Right lobe of liver (tissue), 6 donors: ENCODE measurements around the gene DSC2. TPM values are rescaled to one million over a fixed set of nuclear protein-coding genes. Genes with fewer than 3 reads are reported as not detected.

Experiments used
- ATAC-seq, 4 donors: fragments of 200-7000 bp; cut with Tn5 transposase; one replicate each; pipeline ENCODE4 v1.9.1; 2020; ENCODE audit warnings: mild to moderate bottlenecking in 4 of 4, moderate library complexity in 4 of 4
- DNase-seq, 3 donors: peaks; one replicate each; pipeline ENCODE4 v3.0.0-alpha.2; 2020
- H3K27ac ChIP-seq, 3 donors: fragments of 200-600 bp; one replicate each; pipeline ENCODE4 v1.8.0; 2022
- H3K27me3 ChIP-seq, 2 donors: fragments of 200-600 bp; one replicate each; pipeline ENCODE4 v1.8.0; 2022
- H3K36me3 ChIP-seq, 4 donors: fragments of 200-600 bp; sonication (generic) in 1 of 4; one replicate each; pipeline versions ENCODE4 v1.5.1 to v1.8.0; 2017 to 2022; ENCODE audit warnings: control low read depth in 1 of 4
- H3K4me1 ChIP-seq, 4 donors: fragments of 200-600 bp; sonication (generic) in 1 of 4; one replicate each; pipeline versions ENCODE4 v1.5.1 to v1.8.0; 2017 to 2022; ENCODE audit warnings: control low read depth in 1 of 4
- H3K4me3 ChIP-seq, 3 donors: fragments of 200-600 bp; one replicate each; pipeline ENCODE4 v1.8.0; 2022
- H3K9me3 ChIP-seq, 4 donors: fragments of 200-600 bp; sonication (generic) in 1 of 4; one replicate each; pipeline versions ENCODE4 v1.5.1 to v1.8.0; 2017 to 2022; ENCODE audit warnings: control low read depth in 1 of 4
- POLR2A ChIP-seq: fragments of 450-650 bp; IDR thresholded peaks from one replicate; pipeline ENCODE4 v1.6.1; 2017; ENCODE audit warnings: antibody characterized with exemption, mild to moderate bottlenecking
- WGBS: methylation state at CpG from one replicate; pipeline ENCODE4 v1.1.6; 2018; ENCODE audit warnings: low coverage, low lambda C conversion rate; ENCODE audit not compliant: insufficient coverage; ENCODE audit errors: missing lambda C conversion rate; 5-methylcytosine and 5-hydroxymethylcytosine counted together
- intact Hi-C, 2 donors: fragments of 100-400 bp; cut with DNase I; formaldehyde crosslinking; loops; one replicate each; pipeline versions ENCODE4 v1.11.2 to v1.14.1; 2022
- total RNA-seq, 6 experiments: library from RNA; depleted of rRNA in 2 of 6; stranded (reverse); fragments of >200 nt in 2 of 6; fragmentation: NEBNext Ultra II Directional in 3 of 6; extraction: Animal tissue kit (Norgen Biotek cat#: 25700) in 3 of 6; gene quantifications; one replicate each; pipeline versions ENCODE4 v1.1.0 to v1.2.4, GENCODE V29; 2016 to 2023
- TF ChIP-seq, protein P1 (sequence below), 4 donors: fragments of 200-600 bp in 3 of 4; fragments of 450-650 bp in 1 of 4; IDR thresholded peaks; one replicate each; pipeline versions ENCODE4 v1.5.1 to v1.8.0; 2016 to 2022; ENCODE audit warnings: antibody characterized with exemption in 4 of 4, mild to moderate bottlenecking in 2 of 4
- donor health status: DM: no; HTN: yes; CAD: no.
- donor health status: DM: no; HTN: no; CAD: no.
- donor health status: DM: no; HTN: no; CAD: no.
- donor health status: DM: no; HTN: yes; CAD: no.
- donor health status: DM: no; HTN: yes; CAD: no.

Gene DSC2
- total RNA-seq, 6 experiments from 2014 or later: 4.4 to 9.7 (median 6.6) TPM

DNA sequence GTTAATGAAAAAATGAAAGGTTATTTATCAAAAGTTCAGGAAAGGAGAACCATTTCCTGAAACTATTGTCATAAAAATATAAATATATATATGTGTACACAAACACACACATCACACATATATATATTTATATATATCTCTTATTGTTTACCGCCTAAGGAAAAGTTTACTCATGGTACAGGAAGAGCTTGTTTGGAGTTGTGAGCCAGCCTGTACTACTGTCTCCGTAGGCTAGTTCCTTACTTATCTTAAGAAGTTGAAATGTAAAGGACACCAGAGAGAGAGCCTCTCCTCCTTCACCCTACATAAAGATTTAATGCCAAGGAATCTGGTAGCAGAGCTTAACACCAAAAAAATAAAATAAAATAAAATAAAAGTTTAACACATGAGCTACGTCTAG, 40.8 kb upstream of the DSC2 start:
- WGBS: 83% methylated on average over 3 of the region's 3 CpGs
- TF ChIP-seq, protein P1, sequence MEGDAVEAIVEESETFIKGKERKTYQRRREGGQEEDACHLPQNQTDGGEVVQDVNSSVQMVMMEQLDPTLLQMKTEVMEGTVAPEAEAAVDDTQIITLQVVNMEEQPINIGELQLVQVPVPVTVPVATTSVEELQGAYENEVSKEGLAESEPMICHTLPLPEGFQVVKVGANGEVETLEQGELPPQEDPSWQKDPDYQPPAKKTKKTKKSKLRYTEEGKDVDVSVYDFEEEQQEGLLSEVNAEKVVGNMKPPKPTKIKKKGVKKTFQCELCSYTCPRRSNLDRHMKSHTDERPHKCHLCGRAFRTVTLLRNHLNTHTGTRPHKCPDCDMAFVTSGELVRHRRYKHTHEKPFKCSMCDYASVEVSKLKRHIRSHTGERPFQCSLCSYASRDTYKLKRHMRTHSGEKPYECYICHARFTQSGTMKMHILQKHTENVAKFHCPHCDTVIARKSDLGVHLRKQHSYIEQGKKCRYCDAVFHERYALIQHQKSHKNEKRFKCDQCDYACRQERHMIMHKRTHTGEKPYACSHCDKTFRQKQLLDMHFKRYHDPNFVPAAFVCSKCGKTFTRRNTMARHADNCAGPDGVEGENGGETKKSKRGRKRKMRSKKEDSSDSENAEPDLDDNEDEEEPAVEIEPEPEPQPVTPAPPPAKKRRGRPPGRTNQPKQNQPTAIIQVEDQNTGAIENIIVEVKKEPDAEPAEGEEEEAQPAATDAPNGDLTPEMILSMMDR (IDR thresholded peaks at IDR 0.05): no peak
- no peak for TF ChIP-seq POLR2A

DNA sequence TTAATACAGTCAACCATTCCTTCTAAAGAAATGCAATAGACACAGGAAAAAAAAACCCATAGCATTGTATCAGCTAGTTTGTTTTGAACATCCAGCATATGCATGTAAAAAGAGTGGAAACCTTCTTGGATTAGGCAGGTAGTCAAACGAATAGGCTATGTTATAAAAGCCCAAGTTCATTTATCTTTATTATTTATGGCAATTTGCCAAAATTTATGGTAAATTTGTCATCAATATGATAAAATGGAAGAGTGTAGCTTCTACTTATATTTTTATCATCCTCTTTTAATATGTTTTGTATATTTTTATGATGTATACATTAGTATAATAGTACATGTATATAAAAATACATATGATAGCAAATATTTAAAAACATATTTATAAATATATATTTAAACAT, 36.5 kb upstream of the DSC2 start:
- TF ChIP-seq, protein P1 (IDR thresholded peaks at IDR 0.05): no peak
- TF ChIP-seq POLR2A: no peak
- Histone ChIP-seq H3K36me3 (no peaks in the 10 kb centered on the region), H3K9me3 (no peaks in the 10 kb centered on the region), H3K27ac (no peak overlapping the region), H3K4me3 (no peak overlapping the region), H3K27me3 (no peaks in the 10 kb centered on the region), H3K4me1 (no peaks in the 10 kb centered on the region)
- no peak for ATAC-seq
- no peak for DNase-seq
- intact Hi-C loops: no loop called here
- 65% methylated on average over 1 of the region's 1 CpG for WGBS

More for the DNA sequence above, 40.8 kb upstream of the DSC2 start:
- Histone ChIP-seq H3K27ac (no peak overlapping the region), H3K4me3 (no peak overlapping the region), H3K27me3 (no peaks in the 10 kb centered on the region), H3K4me1 (no peaks in the 10 kb centered on the region), H3K9me3 (no peaks in the 10 kb centered on the region), H3K36me3 (no peaks in the 10 kb centered on the region)
- intact Hi-C loops: no loop called here
- ATAC-seq (no peak), DNase-seq (no peak)

DNA sequence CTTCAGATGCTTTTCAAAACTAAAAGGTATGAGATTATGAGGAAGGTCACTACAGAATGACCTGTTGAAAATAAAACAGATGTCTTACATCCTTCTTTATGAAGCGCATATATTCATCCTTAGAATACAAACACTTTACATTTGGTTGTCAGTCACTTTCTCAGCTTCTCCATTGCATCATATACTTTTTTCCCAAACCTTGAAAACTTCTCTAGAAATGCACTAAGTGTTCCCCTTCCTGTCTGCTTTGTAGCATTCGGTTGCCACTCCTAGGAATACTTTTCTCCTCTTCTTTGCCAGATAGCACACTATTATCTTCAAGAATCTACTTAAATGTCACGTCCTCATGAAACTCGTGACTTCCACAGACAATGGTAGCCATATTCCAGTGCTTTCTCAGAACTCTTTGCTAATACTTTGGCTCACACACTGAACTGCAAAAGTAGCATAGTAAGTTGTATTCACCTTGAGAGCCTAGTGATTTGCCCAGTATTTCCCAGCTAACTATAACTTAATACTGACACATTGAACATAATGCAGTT, 32.8 kb upstream of the DSC2 start:
- no peak for DNase-seq
- H3K36me3 ChIP-seq: no peaks in the 10 kb centered on the region
- no peak overlapping the region for H3K27ac ChIP-seq
- no peaks in the 10 kb centered on the region for H3K9me3 ChIP-seq
- TF ChIP-seq, protein P1 (IDR thresholded peaks at IDR 0.05): no peak
- no peak for TF ChIP-seq POLR2A
- H3K27me3 ChIP-seq: no peaks in the 10 kb centered on the region
- 74% methylated on average over 4 of the region's 4 CpGs for WGBS
- H3K4me3 ChIP-seq: no peak overlapping the region
- intact Hi-C loops: no loop called here
- no peaks in the 10 kb centered on the region for H3K4me1 ChIP-seq
- ATAC-seq: no peak

DNA sequence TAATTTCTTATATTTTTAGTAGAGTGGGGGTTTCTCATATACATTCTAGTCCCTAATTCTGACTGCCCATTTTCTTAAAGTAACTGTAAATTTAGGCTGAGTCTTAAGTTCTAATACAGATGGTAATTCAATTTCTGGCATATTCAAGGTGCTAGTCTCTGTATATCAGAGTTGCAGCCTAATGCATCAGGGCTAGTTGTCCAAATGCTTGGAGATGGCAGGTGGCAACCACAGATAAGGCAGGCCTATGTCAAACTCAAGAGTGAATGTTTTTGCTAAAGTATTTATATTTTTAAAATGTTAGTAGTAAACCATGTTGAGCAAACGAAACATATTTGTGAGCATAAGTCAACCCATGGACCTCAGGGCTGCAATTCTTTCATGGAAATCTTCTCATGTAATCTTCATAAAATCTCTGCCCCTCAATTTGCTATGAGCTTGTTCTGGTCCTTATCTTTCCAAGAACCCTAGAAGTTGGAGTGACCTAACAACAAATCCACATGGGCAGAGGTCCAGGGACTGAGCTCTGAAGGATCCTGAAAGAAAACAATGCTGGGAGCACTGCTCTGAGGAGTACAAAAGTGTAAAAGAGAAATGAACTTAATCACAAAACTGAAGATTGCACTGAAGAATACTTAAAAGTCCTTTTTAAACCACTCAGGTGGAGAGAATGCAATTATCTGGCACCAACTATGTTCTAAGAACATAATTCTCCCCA, 27.3 kb upstream of the DSC2 start:
- Histone ChIP-seq H3K27ac (no peak overlapping the region), H3K4me1 (no peaks in the 10 kb centered on the region), H3K4me3 (no peak overlapping the region), H3K27me3 (no peaks in the 10 kb centered on the region), H3K36me3 (no peaks in the 10 kb centered on the region), H3K9me3 (no peaks in the 10 kb centered on the region)
- ATAC-seq: no peak
- TF ChIP-seq, protein P1 (IDR thresholded peaks at IDR 0.05): no peak
- no peak for TF ChIP-seq POLR2A
- DNase-seq: no peak
- intact Hi-C loops: no loop called here
- WGBS: 40% methylated on average over 1 of the region's 1 CpG
